H1 (cell line): ENCODE results near the gene RPS19. TPM values are rescaled to one million over a fixed set of nuclear protein-coding genes. Genes with fewer than 3 reads are reported as not detected.
A peak's percentile ranks its signal among the peaks of the same experiment; 100 is the strongest.

Source experiments
- CREB1 ChIP-seq: IDR thresholded peaks from 2 replicates; pipeline ENCODE4 v1.6.1; 2012; ENCODE audit warnings: inconsistent platforms
- EGR1 ChIP-seq: IDR thresholded peaks from 2 replicates; pipeline ENCODE4 v1.6.1; 2011; ENCODE audit warnings: low read depth, low read length, borderline replicate concordance
- EZH2 ChIP-seq: fragments of 200-600 bp; sonication (generic); IDR thresholded peaks from 2 replicates; pipeline ENCODE4 v1.7.1; 2012; ENCODE audit warnings: low read depth, mild to moderate bottlenecking, moderate library complexity, low read length, inconsistent platforms; ENCODE audit not compliant: severe bottlenecking
- PHF8 ChIP-seq: fragments of 200-600 bp; sonication (generic); conservative IDR thresholded peaks from 2 replicates; pipeline ENCODE4 v1.7.1; 2012; ENCODE audit warnings: low read depth, mild to moderate bottlenecking, inconsistent platforms, low read length, moderate library complexity
- POLR2A ChIP-seq, 2 experiments: IDR thresholded peaks; 1 replicate in 1 of 2; 2 replicates in 1 of 2; pipeline ENCODE4 v1.6.1; 2011; ENCODE audit warnings: low read depth in 2 of 2, low read length in 2 of 2, mild to moderate bottlenecking in 2 of 2; ENCODE audit errors: control extremely low read depth in 1 of 2
- RNF2 ChIP-seq: fragments of 200-900, 300-1000 bp; sonication (generic); IDR thresholded peaks from 2 replicates; pipeline ENCODE4 v1.7.1; 2016; ENCODE audit warnings: borderline replicate concordance, low read depth, mild to moderate bottlenecking, antibody characterized with exemption, low read length; ENCODE audit not compliant: poor library complexity, severe bottlenecking; ENCODE audit errors: missing control alignments
- YY1 ChIP-seq: IDR thresholded peaks from 2 replicates; pipeline ENCODE4 v1.6.1; 2011; ENCODE audit warnings: low read depth, mild to moderate bottlenecking, low read length
- polyA plus RNA-seq, 7 experiments: library from polyadenylated mRNA; depleted of rRNA in 3 of 7; stranded (reverse) in 5 of 7; unstranded in 2 of 7; fragments of >200 nt in 5 of 7; fragments of 200-250 nt in 2 of 7; gene quantifications; 1 replicate in 5 of 7; 2 replicates in 1 of 7; 4 replicates in 1 of 7; pipeline versions ENCODE4 v1.2.1 to v1.2.3, GENCODE V29; 2011 to 2013; ENCODE audit warnings: missing spikeins in 2 of 7, mixed read lengths in 2 of 7
- total RNA-seq: library from RNA; stranded (reverse); fragmentation: NEBNext Ultra II Directional; extraction: Animal tissue kit (Norgen Biotek cat#: 25700); gene quantifications from 2 replicates; pipeline ENCODE4 v1.2.1, GENCODE V29; 2021
- TF ChIP-seq, protein P1 (sequence below): fragments of 300-600 bp; sonication (generic); IDR thresholded peaks from 2 replicates; pipeline ENCODE4 v1.7.1; 2012; ENCODE audit warnings: low read length, moderate library complexity, mild to moderate bottlenecking, inconsistent platforms; ENCODE audit not compliant: insufficient replicate concordance
- TF ChIP-seq, protein P2 (sequence below): IDR thresholded peaks from 2 replicates; pipeline ENCODE4 v1.6.1; 2012; ENCODE audit warnings: inconsistent platforms

RPS19 gene
- total and polyA plus RNA-seq, 2 of the 8 experiments (the other 6 are each of a cell fraction or from before 2014, with no cell fraction given) = 2,817 to 5,751 TPM

DNA sequence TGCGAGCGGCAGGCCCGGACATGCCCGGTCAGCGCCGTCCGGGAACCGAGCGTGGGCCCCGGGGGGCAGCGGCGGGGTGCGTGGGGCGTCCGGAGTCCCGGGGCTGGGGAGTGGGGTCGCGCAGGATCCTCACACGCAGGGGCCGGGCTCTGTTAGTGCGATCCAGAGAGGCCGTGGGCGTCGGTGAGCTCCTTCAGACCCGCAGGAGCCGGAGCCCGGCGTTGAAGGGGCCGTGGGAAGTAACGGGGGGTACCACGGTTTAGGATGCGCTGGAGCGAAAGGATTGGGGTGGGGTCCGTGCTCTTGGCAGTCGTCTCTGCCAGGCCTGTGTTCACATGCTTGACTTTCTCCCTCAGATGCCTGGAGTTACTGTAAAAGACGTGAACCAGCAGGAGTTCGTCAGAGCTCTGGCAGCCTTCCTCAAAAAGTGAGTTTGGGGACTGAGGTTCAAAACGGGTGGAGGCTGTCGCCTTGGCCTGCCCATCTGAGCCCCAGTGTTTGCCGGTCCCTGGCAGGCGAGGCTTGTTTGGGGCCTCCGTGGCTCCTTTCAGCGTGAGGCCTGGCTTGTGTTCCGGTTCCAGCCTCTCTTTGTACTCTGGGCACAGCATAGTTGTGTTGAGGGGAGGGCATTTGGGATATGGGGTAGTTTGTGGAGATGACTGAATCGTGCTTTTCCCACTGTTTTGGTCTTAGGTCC is 512 bp downstream of the RPS19 start (continued):
- TF ChIP-seq, protein P1, sequence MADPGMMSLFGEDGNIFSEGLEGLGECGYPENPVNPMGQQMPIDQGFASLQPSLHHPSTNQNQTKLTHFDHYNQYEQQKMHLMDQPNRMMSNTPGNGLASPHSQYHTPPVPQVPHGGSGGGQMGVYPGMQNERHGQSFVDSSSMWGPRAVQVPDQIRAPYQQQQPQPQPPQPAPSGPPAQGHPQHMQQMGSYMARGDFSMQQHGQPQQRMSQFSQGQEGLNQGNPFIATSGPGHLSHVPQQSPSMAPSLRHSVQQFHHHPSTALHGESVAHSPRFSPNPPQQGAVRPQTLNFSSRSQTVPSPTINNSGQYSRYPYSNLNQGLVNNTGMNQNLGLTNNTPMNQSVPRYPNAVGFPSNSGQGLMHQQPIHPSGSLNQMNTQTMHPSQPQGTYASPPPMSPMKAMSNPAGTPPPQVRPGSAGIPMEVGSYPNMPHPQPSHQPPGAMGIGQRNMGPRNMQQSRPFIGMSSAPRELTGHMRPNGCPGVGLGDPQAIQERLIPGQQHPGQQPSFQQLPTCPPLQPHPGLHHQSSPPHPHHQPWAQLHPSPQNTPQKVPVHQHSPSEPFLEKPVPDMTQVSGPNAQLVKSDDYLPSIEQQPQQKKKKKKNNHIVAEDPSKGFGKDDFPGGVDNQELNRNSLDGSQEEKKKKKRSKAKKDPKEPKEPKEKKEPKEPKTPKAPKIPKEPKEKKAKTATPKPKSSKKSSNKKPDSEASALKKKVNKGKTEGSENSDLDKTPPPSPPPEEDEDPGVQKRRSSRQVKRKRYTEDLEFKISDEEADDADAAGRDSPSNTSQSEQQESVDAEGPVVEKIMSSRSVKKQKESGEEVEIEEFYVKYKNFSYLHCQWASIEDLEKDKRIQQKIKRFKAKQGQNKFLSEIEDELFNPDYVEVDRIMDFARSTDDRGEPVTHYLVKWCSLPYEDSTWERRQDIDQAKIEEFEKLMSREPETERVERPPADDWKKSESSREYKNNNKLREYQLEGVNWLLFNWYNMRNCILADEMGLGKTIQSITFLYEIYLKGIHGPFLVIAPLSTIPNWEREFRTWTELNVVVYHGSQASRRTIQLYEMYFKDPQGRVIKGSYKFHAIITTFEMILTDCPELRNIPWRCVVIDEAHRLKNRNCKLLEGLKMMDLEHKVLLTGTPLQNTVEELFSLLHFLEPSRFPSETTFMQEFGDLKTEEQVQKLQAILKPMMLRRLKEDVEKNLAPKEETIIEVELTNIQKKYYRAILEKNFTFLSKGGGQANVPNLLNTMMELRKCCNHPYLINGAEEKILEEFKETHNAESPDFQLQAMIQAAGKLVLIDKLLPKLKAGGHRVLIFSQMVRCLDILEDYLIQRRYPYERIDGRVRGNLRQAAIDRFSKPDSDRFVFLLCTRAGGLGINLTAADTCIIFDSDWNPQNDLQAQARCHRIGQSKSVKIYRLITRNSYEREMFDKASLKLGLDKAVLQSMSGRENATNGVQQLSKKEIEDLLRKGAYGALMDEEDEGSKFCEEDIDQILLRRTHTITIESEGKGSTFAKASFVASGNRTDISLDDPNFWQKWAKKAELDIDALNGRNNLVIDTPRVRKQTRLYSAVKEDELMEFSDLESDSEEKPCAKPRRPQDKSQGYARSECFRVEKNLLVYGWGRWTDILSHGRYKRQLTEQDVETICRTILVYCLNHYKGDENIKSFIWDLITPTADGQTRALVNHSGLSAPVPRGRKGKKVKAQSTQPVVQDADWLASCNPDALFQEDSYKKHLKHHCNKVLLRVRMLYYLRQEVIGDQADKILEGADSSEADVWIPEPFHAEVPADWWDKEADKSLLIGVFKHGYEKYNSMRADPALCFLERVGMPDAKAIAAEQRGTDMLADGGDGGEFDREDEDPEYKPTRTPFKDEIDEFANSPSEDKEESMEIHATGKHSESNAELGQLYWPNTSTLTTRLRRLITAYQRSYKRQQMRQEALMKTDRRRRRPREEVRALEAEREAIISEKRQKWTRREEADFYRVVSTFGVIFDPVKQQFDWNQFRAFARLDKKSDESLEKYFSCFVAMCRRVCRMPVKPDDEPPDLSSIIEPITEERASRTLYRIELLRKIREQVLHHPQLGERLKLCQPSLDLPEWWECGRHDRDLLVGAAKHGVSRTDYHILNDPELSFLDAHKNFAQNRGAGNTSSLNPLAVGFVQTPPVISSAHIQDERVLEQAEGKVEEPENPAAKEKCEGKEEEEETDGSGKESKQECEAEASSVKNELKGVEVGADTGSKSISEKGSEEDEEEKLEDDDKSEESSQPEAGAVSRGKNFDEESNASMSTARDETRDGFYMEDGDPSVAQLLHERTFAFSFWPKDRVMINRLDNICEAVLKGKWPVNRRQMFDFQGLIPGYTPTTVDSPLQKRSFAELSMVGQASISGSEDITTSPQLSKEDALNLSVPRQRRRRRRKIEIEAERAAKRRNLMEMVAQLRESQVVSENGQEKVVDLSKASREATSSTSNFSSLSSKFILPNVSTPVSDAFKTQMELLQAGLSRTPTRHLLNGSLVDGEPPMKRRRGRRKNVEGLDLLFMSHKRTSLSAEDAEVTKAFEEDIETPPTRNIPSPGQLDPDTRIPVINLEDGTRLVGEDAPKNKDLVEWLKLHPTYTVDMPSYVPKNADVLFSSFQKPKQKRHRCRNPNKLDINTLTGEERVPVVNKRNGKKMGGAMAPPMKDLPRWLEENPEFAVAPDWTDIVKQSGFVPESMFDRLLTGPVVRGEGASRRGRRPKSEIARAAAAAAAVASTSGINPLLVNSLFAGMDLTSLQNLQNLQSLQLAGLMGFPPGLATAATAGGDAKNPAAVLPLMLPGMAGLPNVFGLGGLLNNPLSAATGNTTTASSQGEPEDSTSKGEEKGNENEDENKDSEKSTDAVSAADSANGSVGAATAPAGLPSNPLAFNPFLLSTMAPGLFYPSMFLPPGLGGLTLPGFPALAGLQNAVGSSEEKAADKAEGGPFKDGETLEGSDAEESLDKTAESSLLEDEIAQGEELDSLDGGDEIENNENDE = no peak
- peak in 1 of 2 experiments; percentile 84; a peak in 2 of 3 replicates for TF ChIP-seq POLR2A (IDR thresholded peaks at IDR 0.05; ENCODE audit: control extremely low read depth in 1 of 2, low read depth in 2 of 2, low read length in 2 of 2)
- TF ChIP-seq RNF2 = no peak
- no peak for TF ChIP-seq EGR1
- no peak for TF ChIP-seq YY1
- no peak for TF ChIP-seq EZH2
- TF ChIP-seq, protein P2, sequence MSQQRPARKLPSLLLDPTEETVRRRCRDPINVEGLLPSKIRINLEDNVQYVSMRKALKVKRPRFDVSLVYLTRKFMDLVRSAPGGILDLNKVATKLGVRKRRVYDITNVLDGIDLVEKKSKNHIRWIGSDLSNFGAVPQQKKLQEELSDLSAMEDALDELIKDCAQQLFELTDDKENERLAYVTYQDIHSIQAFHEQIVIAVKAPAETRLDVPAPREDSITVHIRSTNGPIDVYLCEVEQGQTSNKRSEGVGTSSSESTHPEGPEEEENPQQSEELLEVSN = no peak
- TF ChIP-seq PHF8 = 0 out of 2 replicates have a peak, but pooled peaks have one; percentile 0
- no peak for TF ChIP-seq CREB1
